K562 (cell line): ENCODE data around the gene OST4. TPM values are rescaled to one million over a fixed set of nuclear protein-coding genes. Genes with fewer than 3 reads are reported as not detected.
A peak's percentile ranks its signal among the peaks of the same experiment; 100 is the strongest.

Experiments
- ATAC-seq: fragments of 200-7000 bp; cut with Tn5 transposase; 3 replicates; pipeline ENCODE4 v1.9.1; 2020; ENCODE audit warnings: moderate library complexity
- BruUV-seq: library from RNA; stranded (reverse); fragments of 400-500 nt; replicated peaks from 2 replicates; lab custom pipeline; 2021; lab: Mats Ljungman, UMichigan
- CTCF ChIA-PET: fragments of 300-600 bp; formaldehyde crosslinking; extraction: SDS; loops from one replicate; lab custom pipeline; 2021; ENCODE audit warnings: low intra/inter-chr PET ratio; lab: Yijun Ruan, JAX
- POLR2A ChIA-PET: fragments of 300-600, 350-650 bp; sonication (Branson Sonifier 250); formaldehyde crosslinking; extraction: SDS; loops from one replicate; lab custom pipeline; 2021; ENCODE audit warnings: antibody characterized with exemption, inconsistent platforms; lab: Yijun Ruan, JAX
- DNase-seq, 4 experiments: peaks; one replicate each; pipeline versions ENCODE4 v3.0.0 to v3.0.0-alpha.2; 2011 to 2018; ENCODE audit warnings: low spot score in 3 of 4, mixed read lengths in 3 of 4; ENCODE audit errors: extremely low read depth in 1 of 4
- FAIRE-seq: peaks from 2 replicates; lab custom pipeline; 2011; peaks lifted over from hg19 to GRCh38; lab: Jason Lieb, UNC
- H2AFZ ChIP-seq: 2 replicates; pipeline ENCODE4 v1.6.0; 2011; ENCODE audit warnings: low read depth, low read length, control low read depth, inconsistent platforms
- H3K27ac ChIP-seq: fragments of 200-600 bp; 3 replicates; pipeline ENCODE4 v1.8.0; 2011; ENCODE audit warnings: low read depth, mild to moderate bottlenecking, control low read depth, inconsistent platforms, low read length, moderate library complexity, mixed read lengths; ENCODE audit errors: extremely low read depth
- H3K27me3 ChIP-seq, 2 experiments: fragments of 300-600 bp in 1 of 2; 2 replicates in 1 of 2; 3 replicates in 1 of 2; pipeline versions ENCODE4 v1.6.0 to v1.8.0; 2011; ENCODE audit warnings: inconsistent platforms in 2 of 2, low read length in 2 of 2, mild to moderate bottlenecking in 1 of 2, mixed read lengths in 1 of 2, moderate library complexity in 1 of 2; ENCODE audit not compliant: control insufficient read depth in 2 of 2, insufficient read depth in 2 of 2
- H3K36me3 ChIP-seq: fragments of 300-600 bp; 3 replicates; pipeline ENCODE4 v1.8.0; 2011; ENCODE audit warnings: mild to moderate bottlenecking, low read length, inconsistent platforms; ENCODE audit not compliant: control insufficient read depth, insufficient read depth
- H3K4me1 ChIP-seq, 2 experiments: fragments of 200-600 bp in 1 of 2; replicated peaks in 1 of 2; 2 replicates in 1 of 2; 3 replicates in 1 of 2; pipeline versions ENCODE4 v1.5.1 to v1.8.0; 2011; ENCODE audit warnings: inconsistent platforms in 2 of 2, low read length in 2 of 2, mild to moderate bottlenecking in 1 of 2, mixed read lengths in 1 of 2, moderate library complexity in 1 of 2; ENCODE audit not compliant: control insufficient read depth in 2 of 2, insufficient read depth in 2 of 2
- H3K4me2 ChIP-seq: 2 replicates; pipeline ENCODE4 v1.6.1; 2011; ENCODE audit warnings: low read length, control low read depth, inconsistent platforms, mixed read lengths; ENCODE audit not compliant: insufficient read depth
- H3K4me3 ChIP-seq: fragments of 200-600 bp; sonication (generic), shearing (Covaris generic); 2 replicates; pipeline ENCODE4 v1.5.1; 2016; ENCODE audit warnings: control low read depth, inconsistent platforms
- H3K79me2 ChIP-seq: fragments of 200-600 bp; 3 replicates; pipeline ENCODE4 v1.8.0; 2011; ENCODE audit warnings: low read length, inconsistent platforms; ENCODE audit not compliant: control insufficient read depth, insufficient read depth
- H3K9ac ChIP-seq, 2 experiments: 2 replicates each; pipeline versions ENCODE4 v1.6.0 to v1.6.1; 2011; ENCODE audit warnings: low read depth in 2 of 2, low read length in 2 of 2, control low read depth in 1 of 2, inconsistent platforms in 1 of 2, mild to moderate bottlenecking in 1 of 2, mixed read lengths in 1 of 2; ENCODE audit not compliant: insufficient read depth in 1 of 2
- H3K9me1 ChIP-seq: one replicate; pipeline ENCODE4 v1.6.0; 2011; ENCODE audit warnings: inconsistent platforms, mild to moderate bottlenecking, low read length, moderate library complexity; ENCODE audit not compliant: control insufficient read depth, insufficient read depth
- H3K9me3 ChIP-seq: replicated peaks from 2 replicates; pipeline ENCODE4 v1.5.1; 2011; ENCODE audit warnings: low read depth, low read length, inconsistent platforms; ENCODE audit not compliant: control insufficient read depth, insufficient read depth
- H4K20me1 ChIP-seq: replicated peaks from 2 replicates; pipeline ENCODE4 v1.6.1; 2011; ENCODE audit warnings: low read length, inconsistent platforms, mixed read lengths; ENCODE audit not compliant: control insufficient read depth, insufficient read depth
- ESRRB ChIP-seq: fragments of 250-450 bp; sonication (Bioruptor Pico); IDR thresholded peaks from 2 replicates; pipeline ENCODE4 v1.5.0; 2020; ENCODE audit warnings: mild to moderate bottlenecking, moderate library complexity, borderline replicate concordance
- HMG20B ChIP-seq: fragments of 250-450 bp; sonication (Bioruptor Pico); IDR thresholded peaks from 2 replicates; pipeline ENCODE4 v1.5.0; 2021; ENCODE audit warnings: mild to moderate bottlenecking
- IFI16 ChIP-seq: fragments of 250-450 bp; sonication (Bioruptor Pico); IDR thresholded peaks from 2 replicates; pipeline ENCODE4 v2.1.2; 2022; ENCODE audit warnings: mild to moderate bottlenecking, inconsistent platforms
- KAT7 ChIP-seq: sonication (generic); formaldehyde crosslinking; IDR thresholded peaks from 2 replicates; pipeline ENCODE4 v1.8.0; 2022; ENCODE audit warnings: missing genetic modification reagents, mild to moderate bottlenecking, borderline replicate concordance
- NEUROD1 ChIP-seq: fragments of 150-350 bp; IDR thresholded peaks from 2 replicates; pipeline ENCODE4 v1.6.1; 2014; ENCODE audit warnings: borderline replicate concordance, low read length, low read depth; ENCODE audit not compliant: partially characterized antibody
- NFRKB ChIP-seq: fragments of 450-650 bp; IDR thresholded peaks from 2 replicates; pipeline ENCODE4 v1.6.1; 2016; ENCODE audit warnings: low read depth
- NR1H2 ChIP-seq: sonication (generic); formaldehyde crosslinking; IDR thresholded peaks from 2 replicates; pipeline ENCODE4 v1.4.0; 2020; ENCODE audit warnings: mild to moderate bottlenecking, missing genetic modification reagents
- NR2C1 ChIP-seq, 2 experiments: fragments of 450-650 bp; IDR thresholded peaks; 2 replicates each; pipeline ENCODE4 v1.6.1; 2017; ENCODE audit warnings: mild to moderate bottlenecking in 2 of 2, antibody characterized with exemption in 1 of 2, inconsistent platforms in 1 of 2, missing compliant biosample characterization in 1 of 2, missing genetic modification characterization in 1 of 2
- NRF1 ChIP-seq, 2 experiments: fragments of 450-650 bp; IDR thresholded peaks in 1 of 2; conservative IDR thresholded peaks in 1 of 2; 2 replicates each; pipeline ENCODE4 v1.6.1; 2014; ENCODE audit warnings: mild to moderate bottlenecking in 2 of 2
- NUFIP1 ChIP-seq: fragments of 450-650 bp; IDR thresholded peaks from 2 replicates; pipeline ENCODE4 v1.6.1; 2018; ENCODE audit not compliant: partially characterized antibody
- PHB ChIP-seq: fragments of 250-450 bp; sonication (Bioruptor Pico); IDR thresholded peaks from 2 replicates; pipeline ENCODE4 v1.5.0; 2021
- RFX1 ChIP-seq: fragments of 450-650 bp; IDR thresholded peaks from 2 replicates; pipeline ENCODE4 v1.6.1; 2016; ENCODE audit warnings: mild to moderate bottlenecking, moderate library complexity
- SRF ChIP-seq, 2 experiments: fragments of 250-450, 450-650 bp in 1 of 2; sonication (Bioruptor Pico) in 1 of 2; sonication (generic) in 1 of 2; formaldehyde crosslinking; IDR thresholded peaks; 2 replicates each; pipeline versions ENCODE4 v1.5.0 to v1.5.1; 2020 to 2022; ENCODE audit warnings: mild to moderate bottlenecking in 1 of 2, missing genetic modification reagents in 1 of 2
- STAT6 ChIP-seq: sonication (generic); formaldehyde crosslinking; IDR thresholded peaks from 2 replicates; pipeline ENCODE4 v1.8.1; 2023; ENCODE audit warnings: mild to moderate bottlenecking, missing genetic modification reagents
- TOE1 ChIP-seq, 2 experiments: fragments of 450-650 bp in 1 of 2; sonication (generic) in 1 of 2; formaldehyde crosslinking in 1 of 2; IDR thresholded peaks; 2 replicates each; pipeline versions ENCODE4 v1.7.1 to v1.8.0; 2016 to 2022; ENCODE audit warnings: borderline replicate concordance in 2 of 2, mild to moderate bottlenecking in 2 of 2, antibody characterized with exemption in 1 of 2, inconsistent platforms in 1 of 2, low read depth in 1 of 2, missing genetic modification reagents in 1 of 2, moderate library complexity in 1 of 2
- XRCC3 ChIP-seq: fragments of 450-650 bp; IDR thresholded peaks from 2 replicates; pipeline ENCODE4 v1.6.1; 2017; ENCODE audit warnings: mild to moderate bottlenecking, moderate library complexity
- YBX1 ChIP-seq: fragments of 450-650 bp; IDR thresholded peaks from 2 replicates; pipeline ENCODE4 v1.7.1; 2016; ENCODE audit warnings: mild to moderate bottlenecking
- ZFX ChIP-seq: sonication (generic); formaldehyde crosslinking; IDR thresholded peaks from 2 replicates; pipeline ENCODE4 v1.8.0; 2022; ENCODE audit warnings: mild to moderate bottlenecking, missing genetic modification reagents, moderate library complexity
- ZNF23 ChIP-seq: fragments of 250-450 bp; sonication (Bioruptor Pico); IDR thresholded peaks from 2 replicates; pipeline ENCODE4 v1.4.0; 2020; ENCODE audit warnings: mild to moderate bottlenecking
- ZNF263 ChIP-seq: sonication (generic); formaldehyde crosslinking; IDR thresholded peaks from 2 replicates; pipeline ENCODE4 v1.8.0; 2022; ENCODE audit warnings: mild to moderate bottlenecking, missing genetic modification reagents, borderline replicate concordance
- ZNF347 ChIP-seq: fragments of 450-650 bp; formaldehyde crosslinking; IDR thresholded peaks from 2 replicates; pipeline ENCODE4 v1.4.0; 2020; ENCODE audit warnings: low read depth, mild to moderate bottlenecking, moderate library complexity
- ZNF408 ChIP-seq: fragments of 250-450 bp; sonication (Bioruptor Pico); IDR thresholded peaks from 2 replicates; pipeline ENCODE4 v1.4.0; 2020; ENCODE audit warnings: low read depth, mild to moderate bottlenecking, moderate library complexity
- WGBS: fragments of 100-300 bp; shearing (Covaris generic); methylation state at CpG from one replicate; pipeline ENCODE4 v1.1.6; 2016; ENCODE audit warnings: low coverage, mixed read lengths; ENCODE audit not compliant: insufficient coverage; ENCODE audit errors: missing lambda C conversion rate; 5-methylcytosine and 5-hydroxymethylcytosine counted together
- in situ Hi-C: fragments of 300-500 bp; cut with MboI; formaldehyde crosslinking; loops from 4 replicates; pipeline ENCODE4 v1.15.0; 2018; ENCODE audit warnings: inconsistent platforms, mixed read lengths
- intact Hi-C: fragments of 100-400 bp; cut with micrococcal nuclease; formaldehyde crosslinking; loops from 2 replicates; pipeline ENCODE4 v1.14.2; 2022
- polyA plus RNA-seq, 8 experiments: library from polyadenylated mRNA; depleted of rRNA in 4 of 8; stranded (reverse) in 5 of 8; unstranded in 3 of 8; fragments of >200 nt; fragmentation: Nextera tagmentation in 2 of 8; fragmentation: Illumina TruSeq in 1 of 8; extraction: Ambion mirVana in 2 of 8; extraction: Trizol in 1 of 8; gene quantifications; 2 replicates each; pipeline versions ENCODE4 v1.2.1 to v1.2.3, GENCODE V29; 2011 to 2014; ENCODE audit warnings: inconsistent platforms in 1 of 8, missing spikeins in 1 of 8
- total RNA-seq, 7 experiments: library from RNA; depleted of rRNA in 6 of 7; stranded (reverse); fragments of >200 nt in 6 of 7; fragmentation: Illumina TruSeq in 2 of 7; extraction: Trizol in 2 of 7; gene quantifications; 2 replicates each; pipeline versions ENCODE4 v1.2.1 to v1.2.3, GENCODE V29; 2011 to 2021; ENCODE audit warnings: low replicate concordance in 1 of 7

OST4 gene
- total and polyA plus RNA-seq, 9 of the 15 experiments (the other 6 are each of a cell fraction or from before 2014, with no cell fraction given), result 186 to 1,155 (median 355) TPM

- intact Hi-C loops, result no loop called here
- TSS peak; percentile 64 for BruUV-seq
- CTCF ChIA-PET, result no interaction called here
- Histone ChIP-seq H2AFZ (peak overlapping the region; percentile 71), H3K36me3 (peaks cover 41% of the 10 kb centered on the region)
- POLR2A ChIA-PET, result interaction anchor here (0.5 to 9.0 kb wide), 12 partner anchors 8 to 422 kb away, joined by 3 to 112 read pairs (median 6); partner anchors contain the start of gene AGBL5
- WGBS, result 0% methylated on average over 11 of the region's 11 CpGs
- TF ChIP-seq NR1H2 (CRISPR knock-in tag), result no peak
- no peak for TF ChIP-seq NUFIP1
- TF ChIP-seq YBX1, result no peak
- no peak for TF ChIP-seq ZNF23
- no peak for TF ChIP-seq XRCC3
- TF ChIP-seq HMG20B (CRISPR knock-in tag), result no peak
- no peak for TF ChIP-seq IFI16 (CRISPR knock-in tag)
- peak; percentile 6 for TF ChIP-seq NEUROD1
- TF ChIP-seq ZNF408 (CRISPR knock-in tag), result no peak
- TF ChIP-seq STAT6, result no peak
- 0 out of 2 replicates have a peak, but pooled peaks have one; percentile 28 for TF ChIP-seq KAT7
- no peak for TF ChIP-seq RFX1
- no peak for TF ChIP-seq ZNF263
- no peak for TF ChIP-seq TOE1 (IDR thresholded peaks at IDR 0.05; ENCODE audit: borderline replicate concordance)
- TF ChIP-seq TOE1 (CRISPR knock-in tag; IDR thresholded peaks at IDR 0.05; ENCODE audit: borderline replicate concordance, low read depth), result no peak
- no peak for TF ChIP-seq NRF1 (conservative IDR thresholded peaks at IDR 0.05 in 1 of 2, IDR thresholded peaks at IDR 0.05 in 1 of 2)
- no peak for TF ChIP-seq NR2C1 (IDR thresholded peaks at IDR 0.05)
- TF ChIP-seq NR2C1 (tag; IDR thresholded peaks at IDR 0.05), result no peak
- no peak for TF ChIP-seq ZFX (CRISPR knock-in tag)
- TF ChIP-seq PHB (CRISPR knock-in tag), result no peak
- no peak for TF ChIP-seq ESRRB (CRISPR knock-in tag)
- TF ChIP-seq NFRKB, result 0 out of 2 replicates have a peak, but pooled peaks have one; percentile 31
- no peak for TF ChIP-seq SRF (CRISPR knock-in tag; IDR thresholded peaks at IDR 0.05)
- TF ChIP-seq ZNF347, result no peak
- TF ChIP-seq, all 486 proteins: peak for 3
- H3K79me2 ChIP-seq, result peaks cover 29% of the 10 kb centered on the region
- H3K9me3 ChIP-seq, result no peaks in the 10 kb centered on the region
- peak overlapping the region; percentile 86 for H3K27ac ChIP-seq
- H3K4me1 ChIP-seq, result peaks cover 38 to 44% of the 10 kb centered on the region in 2 experiments
- no peaks in the 10 kb centered on the region for H4K20me1 ChIP-seq
- in situ Hi-C loops, result no loop called here
- no peaks in the 10 kb centered on the region for H3K27me3 ChIP-seq
- H3K4me3 ChIP-seq, result peak overlapping the region; percentile 82
- no peak for FAIRE-seq
- H3K4me2 ChIP-seq, result peak overlapping the region; percentile 98
- peak overlapping the region; percentile 90 to 99 for H3K9ac ChIP-seq
- no peaks in the 10 kb centered on the region for H3K9me1 ChIP-seq
- no peak for DNase-seq
- peak; percentile 8 for ATAC-seq
Observed at GRCh38 chr2:27070653-27071276, 689 bp downstream of the OST4 start.
